C4-2B (cell line): Measurements from ENCODE around the gene PGBD2.

Experiments
- H3K27ac ChIP-seq: fragments of 450-650 bp; 2 replicates; pipeline ENCODE4 v1.5.1; 2017
- ZFX ChIP-seq: fragments of 450-650 bp; IDR thresholded peaks from 2 replicates; pipeline ENCODE4 v1.6.1; 2017
- TF ChIP-seq, protein P1 (sequence below): fragments of 450-650 bp; conservative IDR thresholded peaks from 2 replicates; pipeline ENCODE4 v1.5.1; 2017; ENCODE audit warnings: mild to moderate bottlenecking

PGBD2 gene

GRCh38 chr1:248905662-248906008 lies 400 bp upstream of the PGBD2 start:
- no peak; the same call in 1 of the 2 replicates for TF ChIP-seq ZFX
- TF ChIP-seq, protein P1, sequence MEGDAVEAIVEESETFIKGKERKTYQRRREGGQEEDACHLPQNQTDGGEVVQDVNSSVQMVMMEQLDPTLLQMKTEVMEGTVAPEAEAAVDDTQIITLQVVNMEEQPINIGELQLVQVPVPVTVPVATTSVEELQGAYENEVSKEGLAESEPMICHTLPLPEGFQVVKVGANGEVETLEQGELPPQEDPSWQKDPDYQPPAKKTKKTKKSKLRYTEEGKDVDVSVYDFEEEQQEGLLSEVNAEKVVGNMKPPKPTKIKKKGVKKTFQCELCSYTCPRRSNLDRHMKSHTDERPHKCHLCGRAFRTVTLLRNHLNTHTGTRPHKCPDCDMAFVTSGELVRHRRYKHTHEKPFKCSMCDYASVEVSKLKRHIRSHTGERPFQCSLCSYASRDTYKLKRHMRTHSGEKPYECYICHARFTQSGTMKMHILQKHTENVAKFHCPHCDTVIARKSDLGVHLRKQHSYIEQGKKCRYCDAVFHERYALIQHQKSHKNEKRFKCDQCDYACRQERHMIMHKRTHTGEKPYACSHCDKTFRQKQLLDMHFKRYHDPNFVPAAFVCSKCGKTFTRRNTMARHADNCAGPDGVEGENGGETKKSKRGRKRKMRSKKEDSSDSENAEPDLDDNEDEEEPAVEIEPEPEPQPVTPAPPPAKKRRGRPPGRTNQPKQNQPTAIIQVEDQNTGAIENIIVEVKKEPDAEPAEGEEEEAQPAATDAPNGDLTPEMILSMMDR, result no peak

DNA sequence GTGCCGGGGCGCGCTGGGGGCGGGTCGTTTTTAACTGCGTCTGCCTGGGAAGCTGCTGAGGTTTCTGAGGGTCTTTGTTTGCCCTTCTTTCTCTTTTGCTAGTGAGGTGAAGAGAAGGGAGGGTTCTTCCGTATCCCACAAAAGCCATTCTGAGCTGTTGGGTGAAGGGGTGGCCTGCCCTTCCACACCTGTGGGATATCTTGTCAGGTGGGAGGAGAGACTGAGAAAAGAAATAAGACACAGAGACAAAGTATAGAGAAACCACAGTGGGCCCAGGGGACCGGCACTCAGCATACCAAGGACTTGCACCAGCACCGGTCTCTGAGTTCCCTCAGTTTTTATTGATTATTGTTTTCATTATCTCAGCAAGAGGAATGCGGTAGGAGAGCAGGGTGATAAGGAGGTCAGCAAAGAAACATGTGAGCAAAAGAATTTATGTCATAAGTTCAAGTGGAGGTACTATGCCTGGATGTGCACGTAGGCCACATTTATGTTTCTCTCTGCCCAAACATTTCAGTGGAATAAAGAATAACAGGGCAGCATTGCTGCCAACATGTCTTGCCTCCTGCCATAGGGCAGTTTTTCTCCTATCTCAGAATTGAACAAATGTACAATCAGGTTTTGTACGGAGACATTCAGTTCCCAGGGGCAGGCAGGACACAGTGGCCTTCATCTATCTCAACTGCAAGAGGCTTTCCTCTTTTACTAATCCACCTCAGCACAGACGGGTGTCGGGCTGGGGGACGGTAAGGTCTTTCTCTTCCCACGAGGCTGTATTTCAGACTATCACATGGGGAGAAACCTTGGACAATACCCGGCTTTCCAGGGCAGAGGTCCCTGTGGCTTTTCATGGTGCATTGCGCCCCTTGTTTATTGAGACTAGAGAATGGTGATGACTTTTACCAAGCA lies 972 bp downstream of the PGBD2 start:
- H3K27ac ChIP-seq, result peak overlapping the region; percentile 89
- no peak for TF ChIP-seq ZFX
- TF ChIP-seq, protein P1, result no peak

More at GRCh38 chr1:248905662-248906008, 400 bp upstream of the PGBD2 start:
- H3K27ac ChIP-seq, result peak overlapping the region; percentile 89

GRCh38 chr1:248910761-248911160 lies 4.7 kb downstream of the PGBD2 start:
- no peak for TF ChIP-seq ZFX
- TF ChIP-seq, protein P1, result no peak
- no peak overlapping the region for H3K27ac ChIP-seq

- no peak for TF ChIP-seq ZFX
- TF ChIP-seq, protein P1, result no peak
- H3K27ac ChIP-seq, result no peak overlapping the region
Observed at GRCh38 chr1:248913933-248914332, 7.9 kb downstream of the PGBD2 start.

DNA sequence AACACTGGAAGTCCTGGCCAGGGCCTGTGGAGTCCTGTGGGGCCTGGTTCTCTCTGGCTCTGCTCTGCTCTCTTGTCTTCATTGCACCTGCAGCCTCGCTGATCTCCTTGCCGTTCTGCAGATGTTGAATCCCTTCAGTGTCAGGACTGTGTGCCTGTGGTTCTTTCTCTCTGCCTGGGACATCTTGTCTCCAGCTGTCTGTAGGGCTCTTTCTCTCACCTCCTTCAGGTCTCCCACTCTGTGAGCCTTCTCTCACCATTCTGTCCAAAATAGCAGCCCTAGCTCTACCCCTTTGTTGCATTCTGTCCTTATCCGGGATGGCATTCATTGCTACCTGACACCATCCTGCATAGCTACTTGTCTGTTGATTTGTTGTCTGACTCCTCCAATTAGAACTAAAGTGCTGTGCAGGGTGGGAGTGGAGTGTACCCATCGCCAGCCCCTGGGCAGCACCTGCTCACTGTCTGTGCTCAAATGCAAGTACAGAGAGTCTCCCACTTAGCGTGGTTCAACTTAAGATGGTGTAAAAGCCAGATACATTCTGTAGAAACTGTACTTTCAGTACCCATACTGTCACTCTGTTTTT lies 8.9 kb downstream of the PGBD2 start:
- TF ChIP-seq, protein P1, result no peak
- no peak for TF ChIP-seq ZFX
- H3K27ac ChIP-seq, result no peak overlapping the region

- H3K27ac ChIP-seq, result no peak overlapping the region
- TF ChIP-seq, protein P1, result no peak
- no peak for TF ChIP-seq ZFX
Observed at GRCh38 chr1:248918131-248918530, 12.1 kb downstream of the PGBD2 start.
